ENCODE measurements around the gene ELAC2. TPM values are rescaled to one million over a fixed set of nuclear protein-coding genes. Genes with fewer than 3 reads are reported as not detected.

ELAC2 gene
- total RNA-seq, 4 donors from 2014 or later, result 57.1 to 235 (median 93.7) TPM

- Histone ChIP-seq H3K4me1 (peaks cover 0 to 3% (median 0%) of the 10 kb centered on the region in 4 donors), H3K36me3 (no peaks in the 10 kb centered on the region), H3K27me3 (no peaks in the 10 kb centered on the region), H3K9me3 (no peaks in the 10 kb centered on the region), H3K4me3 (no peak overlapping the region), H3K27ac (no peak overlapping the region)
- DNase-seq, result no peak
- TF ChIP-seq CTCF (IDR thresholded peaks at IDR 0.05) (no peak), POLR2A (IDR thresholded peaks at IDR 0.05) (no peak)
Measured at GRCh38 chr17:13027246-13027645, 9.4 kb upstream of the ELAC2 start.

GRCh38 chr17:13025687-13026086 is 7.9 kb upstream of the ELAC2 start:
- Histone ChIP-seq H3K27ac (no peak overlapping the region), H3K4me1 (peaks cover 0 to 3% (median 0%) of the 10 kb centered on the region in 4 donors), H3K27me3 (no peaks in the 10 kb centered on the region), H3K9me3 (no peaks in the 10 kb centered on the region), H3K4me3 (no peak overlapping the region), H3K36me3 (no peaks in the 10 kb centered on the region)
- DNase-seq, result no peak
- no peak for TF ChIP-seq CTCF (IDR thresholded peaks at IDR 0.05)
- TF ChIP-seq POLR2A (IDR thresholded peaks at IDR 0.05), result no peak

GRCh38 chr17:13025258-13025627 is 7.4 kb upstream of the ELAC2 start:
- H3K36me3 ChIP-seq, result no peaks in the 10 kb centered on the region
- no peaks in the 10 kb centered on the region for H3K27me3 ChIP-seq
- TF ChIP-seq POLR2A (IDR thresholded peaks at IDR 0.05) (no peak), CTCF (IDR thresholded peaks at IDR 0.05) (no peak)
- H3K4me3 ChIP-seq, result no peak overlapping the region
- H3K4me1 ChIP-seq, result peaks cover 0 to 3% (median 0%) of the 10 kb centered on the region in 4 donors
- H3K27ac ChIP-seq, result no peak overlapping the region
- no peaks in the 10 kb centered on the region for H3K9me3 ChIP-seq
- DNase-seq, result no peak

- Histone ChIP-seq H3K27me3 (no peaks in the 10 kb centered on the region), H3K4me3 (peak overlapping the region in 1 of 4 donors; percentile 43), H3K27ac (no peak overlapping the region), H3K4me1 (peaks cover 0 to 3% (median 0%) of the 10 kb centered on the region in 4 donors), H3K36me3 (no peaks in the 10 kb centered on the region), H3K9me3 (no peaks in the 10 kb centered on the region)
- TF ChIP-seq CTCF (IDR thresholded peaks at IDR 0.05) (peak; percentile 67 to 90 (median 71)), POLR2A (IDR thresholded peaks at IDR 0.05) (no peak)
- peak; percentile 43 to 79 (median 71) for DNase-seq
Measured at GRCh38 chr17:13024526-13025257, 6.9 kb upstream of the ELAC2 start.

- Histone ChIP-seq H3K27me3 (no peaks in the 10 kb centered on the region), H3K4me3 (peak overlapping the region in 1 of 4 donors; percentile 43), H3K4me1 (peaks cover 0 to 3% (median 0%) of the 10 kb centered on the region in 4 donors), H3K9me3 (no peaks in the 10 kb centered on the region), H3K27ac (no peak overlapping the region), H3K36me3 (no peaks in the 10 kb centered on the region)
- DNase-seq, result no peak
- TF ChIP-seq POLR2A (IDR thresholded peaks at IDR 0.05) (no peak), CTCF (IDR thresholded peaks at IDR 0.05) (no peak)
Measured at GRCh38 chr17:13024016-13024415, 6.2 kb upstream of the ELAC2 start.

Measured in Peyer's patch (tissue), 4 donors.